ENCODE measurements around the gene PGM2. TPM values are rescaled to one million over a fixed set of nuclear protein-coding genes. Genes with fewer than 3 reads are reported as not detected.

The PGM2 gene
- total and polyA plus RNA-seq, 2 experiments from 2014 or later, result 11.2 to 17.9 TPM

- DNase-seq, result no peak
- H3K36me3 ChIP-seq (ENCODE audit: low read depth), result no peaks in the 10 kb centered on the region
- no peaks in the 10 kb centered on the region; the same call in 1 of the 2 replicates for H3K4me1 ChIP-seq (ENCODE audit: insufficient read depth)
- no peaks in the 10 kb centered on the region for H3F3A ChIP-seq (ENCODE audit: insufficient read depth)
- no peaks in the 10 kb centered on the region for H4K20me1 ChIP-seq (ENCODE audit: insufficient read depth)
- no peak overlapping the region for H3K9ac ChIP-seq
- H3K27me3 ChIP-seq (replicated peaks; ENCODE audit: insufficient read depth), result peaks cover 60% of the 10 kb centered on the region
- in situ Hi-C loops (cut with MboI), result no loop called here
- H2AFZ ChIP-seq, result no peak overlapping the region
- no peaks in the 10 kb centered on the region for H3K9me2 ChIP-seq (ENCODE audit: insufficient read depth)
- H3K9me3 ChIP-seq (ENCODE audit: low read depth), result no peaks in the 10 kb centered on the region
- H3K79me2 ChIP-seq (ENCODE audit: insufficient read depth), result no peaks in the 10 kb centered on the region
- H3K4me3 ChIP-seq, result no peak overlapping the region
- no peak overlapping the region for H3K27ac ChIP-seq
- TF ChIP-seq EZH2phosphoT487 (IDR thresholded peaks at IDR 0.05; ENCODE audit: insufficient read depth, low read depth) (no peak), EZH2 (IDR thresholded peaks at IDR 0.05; ENCODE audit: insufficient read depth, poor library complexity, severe bottlenecking) (no peak)
- WGBS, 2 experiments (ENCODE audit: low coverage in 1 of 2, low lambda C conversion rate in 2 of 2, missing lambda C conversion rate in 2 of 2), result 64% methylated on average over 3 of the region's 3 CpGs
- H3K4me2 ChIP-seq (ENCODE audit: unreplicated experiment), result no peak overlapping the region
Observed at GRCh38 chr4:37893164-37893563, 66.7 kb downstream of the PGM2 start.

DNA sequence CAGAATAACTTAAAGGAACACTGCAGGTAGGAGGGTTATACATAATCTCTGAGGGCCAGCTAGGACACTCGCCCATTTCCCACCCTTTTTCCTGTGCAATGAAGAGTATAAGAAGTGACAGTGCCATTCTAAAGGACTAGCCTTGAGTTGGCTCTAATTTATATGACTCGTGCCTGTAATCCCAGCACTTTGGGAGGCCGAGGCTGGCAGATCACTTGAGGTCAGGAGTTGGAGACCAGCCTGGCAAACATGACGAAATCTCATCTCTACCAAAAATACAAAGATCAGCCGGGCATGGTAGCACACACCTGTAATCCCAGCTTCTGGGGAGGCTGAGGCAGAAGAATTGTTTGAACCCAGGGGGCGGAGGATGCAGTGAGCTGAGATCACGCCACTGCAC lies 68.8 kb downstream of the PGM2 start:
- 54 to 59% methylated on average over 7 of the region's 7 CpGs for WGBS, 2 experiments (ENCODE audit: low coverage in 1 of 2, low lambda C conversion rate in 2 of 2, missing lambda C conversion rate in 2 of 2)
- TF ChIP-seq EZH2 (IDR thresholded peaks at IDR 0.05; ENCODE audit: insufficient read depth, poor library complexity, severe bottlenecking), result no peak
- TF ChIP-seq EZH2phosphoT487 (IDR thresholded peaks at IDR 0.05; ENCODE audit: insufficient read depth, low read depth), result no peak
- in situ Hi-C loops (cut with MboI), result no loop called here

GRCh38 chr4:37896206-37896860 lies 69.8 kb downstream of the PGM2 start:
- DNase-seq, result no peak
- H4K20me1 ChIP-seq (ENCODE audit: insufficient read depth), result no peaks in the 10 kb centered on the region
- in situ Hi-C loops (cut with MboI), result no loop called here
- no peaks in the 10 kb centered on the region for H3K4me1 ChIP-seq (ENCODE audit: insufficient read depth)
- no peak overlapping the region for H2AFZ ChIP-seq
- peaks cover 52% of the 10 kb centered on the region for H3K27me3 ChIP-seq (replicated peaks; ENCODE audit: insufficient read depth)
- no peaks in the 10 kb centered on the region for H3K79me2 ChIP-seq (ENCODE audit: insufficient read depth)
- H3K4me2 ChIP-seq (ENCODE audit: unreplicated experiment), result no peak overlapping the region
- no peaks in the 10 kb centered on the region for H3K36me3 ChIP-seq (ENCODE audit: low read depth)
- no peak overlapping the region for H3K9ac ChIP-seq
- no peak overlapping the region for H3K27ac ChIP-seq
- H3K9me2 ChIP-seq (ENCODE audit: insufficient read depth), result no peaks in the 10 kb centered on the region
- no peaks in the 10 kb centered on the region for H3F3A ChIP-seq (ENCODE audit: insufficient read depth)
- no peak overlapping the region for H3K4me3 ChIP-seq
- no peaks in the 10 kb centered on the region for H3K9me3 ChIP-seq (ENCODE audit: low read depth)
- TF ChIP-seq EZH2 (IDR thresholded peaks at IDR 0.05; ENCODE audit: insufficient read depth, poor library complexity, severe bottlenecking), result no peak

More for the DNA sequence above, 68.8 kb downstream of the PGM2 start:
- Histone ChIP-seq H3K79me2 (ENCODE audit: insufficient read depth) (no peaks in the 10 kb centered on the region), H3K4me2 (ENCODE audit: unreplicated experiment) (no peak overlapping the region), H3F3A (ENCODE audit: insufficient read depth) (no peaks in the 10 kb centered on the region), H3K9me2 (ENCODE audit: insufficient read depth) (no peaks in the 10 kb centered on the region), H3K36me3 (ENCODE audit: low read depth) (no peaks in the 10 kb centered on the region), H3K4me1 (ENCODE audit: insufficient read depth) (no peaks in the 10 kb centered on the region; the same call in 1 of the 2 replicates), H3K27me3 (replicated peaks; ENCODE audit: insufficient read depth) (peaks cover 55% of the 10 kb centered on the region), H3K4me3 (no peak overlapping the region), H4K20me1 (ENCODE audit: insufficient read depth) (no peaks in the 10 kb centered on the region), H3K9me3 (ENCODE audit: low read depth) (no peaks in the 10 kb centered on the region), H3K9ac (no peak overlapping the region), H3K27ac (no peak overlapping the region), H2AFZ (no peak overlapping the region)
- no peak for DNase-seq

DNA sequence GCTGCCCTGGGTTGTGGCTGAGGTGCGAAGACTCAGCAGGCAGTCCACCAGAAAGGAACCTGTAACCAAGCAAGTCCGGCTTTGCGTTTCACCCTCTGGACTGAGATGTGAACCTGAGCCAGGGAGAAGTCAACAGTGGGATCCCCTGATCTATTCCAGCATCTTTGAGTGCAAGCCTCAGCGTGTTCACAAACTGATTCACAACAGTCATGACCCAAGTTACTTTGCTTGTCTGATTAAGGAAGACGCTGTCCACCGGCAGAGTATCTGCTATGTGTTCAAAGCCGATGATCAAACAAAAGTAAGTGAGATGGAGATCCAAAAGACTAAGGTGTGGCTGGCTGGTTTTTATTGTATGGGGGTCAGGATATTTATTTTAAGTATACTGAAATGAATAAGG lies 75.7 kb downstream of the PGM2 start:
- H3K9me3 ChIP-seq (ENCODE audit: low read depth), result no peaks in the 10 kb centered on the region
- in situ Hi-C loops (cut with MboI), result no loop called here
- WGBS, 2 experiments (ENCODE audit: low coverage in 1 of 2, low lambda C conversion rate in 2 of 2, missing lambda C conversion rate in 2 of 2), result 51 to 58% methylated on average over 7 of the region's 7 CpGs

More for the DNA sequence above, 75.7 kb downstream of the PGM2 start:
- Histone ChIP-seq H3K4me1 (ENCODE audit: insufficient read depth) (no peaks in the 10 kb centered on the region), H3K27me3 (replicated peaks; ENCODE audit: insufficient read depth) (peaks cover 71% of the 10 kb centered on the region), H3K36me3 (ENCODE audit: low read depth) (no peaks in the 10 kb centered on the region), H3K79me2 (ENCODE audit: insufficient read depth) (no peaks in the 10 kb centered on the region), H3K9me2 (ENCODE audit: insufficient read depth) (no peaks in the 10 kb centered on the region), H3F3A (ENCODE audit: insufficient read depth) (no peaks in the 10 kb centered on the region), H3K27ac (no peak overlapping the region), H3K4me2 (ENCODE audit: unreplicated experiment) (no peak overlapping the region), H3K4me3 (no peak overlapping the region), H2AFZ (no peak overlapping the region), H3K9ac (no peak overlapping the region), H4K20me1 (ENCODE audit: insufficient read depth) (no peaks in the 10 kb centered on the region)
- no peak for DNase-seq
- TF ChIP-seq EZH2phosphoT487 (IDR thresholded peaks at IDR 0.05; ENCODE audit: insufficient read depth, low read depth) (no peak), EZH2 (IDR thresholded peaks at IDR 0.05; ENCODE audit: insufficient read depth, poor library complexity, severe bottlenecking) (no peak)
